Nephron (organoid): ENCODE data around the gene ADSL.
"Not testable (repeated sequence)": the region's sequence is repeated elsewhere in the genome, so short reads cannot be mapped to it uniquely, and the experiment has no call there.

Experiments
- H3K27ac Mint-ChIP-seq, 3 experiments: 2 replicates each; pipeline ENCODE4 v1.8.0; 2020; ENCODE audit warnings: mixed read lengths in 3 of 3, mild to moderate bottlenecking in 2 of 3, moderate library complexity in 1 of 3
- H3K27me3 Mint-ChIP-seq: 2 replicates; pipeline ENCODE4 v1.8.0; 2021; ENCODE audit warnings: low read depth, mild to moderate bottlenecking, moderate library complexity, mixed read lengths
- H3K36me3 Mint-ChIP-seq: 2 replicates; pipeline ENCODE4 v1.8.0; 2020; ENCODE audit warnings: low read depth, mixed read lengths
- H3K4me1 Mint-ChIP-seq: 2 replicates; pipeline ENCODE4 v1.8.0; 2020; ENCODE audit warnings: mixed read lengths
- H3K4me3 Mint-ChIP-seq, 3 experiments: 2 replicates each; pipeline ENCODE4 v1.8.0; 2020; ENCODE audit warnings: mild to moderate bottlenecking in 3 of 3, mixed read lengths in 3 of 3, moderate library complexity in 2 of 3
- H3K9me3 Mint-ChIP-seq: 2 replicates; pipeline ENCODE4 v1.8.0; 2020; ENCODE audit warnings: mixed read lengths
- CTCF ChIP-seq, 3 experiments: fragments of 200-600 bp; sonication (generic); IDR thresholded peaks; one replicate each; pipeline ENCODE4 v1.5.0; 2021; ENCODE audit warnings: antibody characterized with exemption in 3 of 3; ENCODE audit not compliant: unreplicated experiment in 3 of 3

The ADSL gene

DNA sequence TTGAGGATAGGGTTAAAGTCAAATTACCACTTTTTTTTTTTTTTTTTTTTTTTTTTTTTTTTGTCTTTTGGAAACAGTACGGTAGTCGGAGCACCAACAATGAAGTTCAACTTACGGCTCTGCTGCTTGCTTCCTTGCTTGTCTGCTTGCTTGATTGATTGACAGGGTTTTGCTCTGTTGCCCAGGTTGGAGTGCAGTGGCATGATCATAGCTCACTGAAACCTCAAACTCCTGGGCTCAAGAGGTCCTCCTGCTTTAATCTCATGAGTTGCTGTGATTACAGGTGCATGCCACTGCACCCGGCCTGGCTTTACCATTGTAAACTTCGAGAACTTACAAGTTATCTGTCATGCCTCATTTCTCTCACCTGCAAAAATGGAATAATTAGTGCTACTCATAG is 29.8 kb downstream of the ADSL start:
- H3K4me1 Mint-ChIP-seq: peaks cover 18% of the 10 kb centered on the region
- H3K9me3 Mint-ChIP-seq: no peaks in the 10 kb centered on the region
- H3K27ac Mint-ChIP-seq: no peak overlapping the region
- no peaks in the 10 kb centered on the region for H3K27me3 Mint-ChIP-seq
- H3K36me3 Mint-ChIP-seq: peaks cover 9% of the 10 kb centered on the region
- no peak for TF ChIP-seq CTCF (IDR thresholded peaks at IDR 0.05; ENCODE audit: unreplicated experiment in 3 of 3)
- H3K4me3 Mint-ChIP-seq: no peak overlapping the region

DNA sequence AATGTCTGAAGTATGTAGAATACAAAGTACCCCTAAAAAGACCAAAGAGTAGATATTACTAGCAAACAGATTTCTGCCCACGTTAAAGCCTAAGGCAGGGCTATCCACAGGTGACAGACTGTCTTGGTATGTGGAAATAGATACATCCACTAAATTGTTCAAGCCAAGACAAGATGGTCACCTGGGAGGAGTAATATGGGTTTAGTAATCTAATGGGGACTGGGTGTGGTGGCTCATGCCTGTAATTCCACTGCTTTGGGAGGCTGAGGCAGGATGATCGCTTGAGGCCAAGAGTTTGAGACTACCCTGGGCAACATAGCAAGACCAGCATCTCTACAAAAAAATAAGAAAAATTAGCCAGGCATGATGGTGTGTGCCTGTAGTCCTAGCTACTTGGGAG is 31.6 kb downstream of the ADSL start:
- no peak for TF ChIP-seq CTCF (IDR thresholded peaks at IDR 0.05; ENCODE audit: unreplicated experiment in 3 of 3)
- peaks cover 6% of the 10 kb centered on the region for H3K4me1 Mint-ChIP-seq
- H3K36me3 Mint-ChIP-seq: peaks cover 4% of the 10 kb centered on the region
- no peak overlapping the region for H3K27ac Mint-ChIP-seq
- no peaks in the 10 kb centered on the region for H3K9me3 Mint-ChIP-seq
- no peaks in the 10 kb centered on the region for H3K27me3 Mint-ChIP-seq
- H3K4me3 Mint-ChIP-seq: no peak overlapping the region

DNA sequence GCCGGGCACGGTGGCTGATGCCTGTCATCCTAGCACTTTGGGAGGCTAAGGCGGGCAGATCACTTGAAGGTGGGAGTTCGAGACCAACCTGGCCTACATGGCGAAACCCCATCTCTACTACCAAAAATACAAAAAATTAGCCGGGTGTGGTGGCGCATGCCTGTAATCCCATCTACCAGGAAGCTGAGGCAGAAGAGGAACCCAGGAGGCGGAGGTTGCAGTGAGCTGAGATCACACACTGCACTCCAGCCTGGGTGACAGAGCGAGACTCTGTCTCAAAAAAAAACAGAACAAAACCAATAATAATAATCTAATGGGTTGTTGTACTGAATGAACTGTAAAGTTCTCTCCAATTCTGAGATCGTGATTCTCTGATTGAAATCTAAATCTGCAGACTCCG is 32.1 kb downstream of the ADSL start:
- not testable (repeated sequence) for H3K9me3 Mint-ChIP-seq, H3K27ac Mint-ChIP-seq, H3K4me3 Mint-ChIP-seq, H3K36me3 Mint-ChIP-seq, H3K27me3 Mint-ChIP-seq, H3K4me1 Mint-ChIP-seq

DNA sequence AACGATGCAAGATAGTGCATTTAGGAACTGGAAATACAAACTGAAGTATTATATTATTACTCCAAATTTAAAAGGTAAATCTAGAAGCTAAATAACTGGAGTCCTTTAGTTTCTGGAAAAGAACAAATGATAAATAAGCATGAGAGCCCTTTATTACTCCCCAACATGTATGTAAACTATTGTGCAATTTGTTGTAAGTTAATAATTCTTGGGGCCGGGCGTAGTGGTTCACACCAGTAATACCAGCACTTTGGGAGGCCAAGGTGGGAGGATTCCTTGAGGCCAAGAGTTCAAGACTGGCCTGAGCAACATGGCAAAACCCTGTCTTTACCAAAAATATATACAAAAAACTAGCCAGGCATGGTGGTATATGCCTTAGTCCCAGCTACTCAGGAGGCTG is 35.2 kb downstream of the ADSL start:
- H3K27ac Mint-ChIP-seq: no peak overlapping the region
- H3K36me3 Mint-ChIP-seq: no peaks in the 10 kb centered on the region
- H3K4me3 Mint-ChIP-seq: no peak overlapping the region
- no peak for TF ChIP-seq CTCF (IDR thresholded peaks at IDR 0.05; ENCODE audit: unreplicated experiment in 3 of 3)
- no peaks in the 10 kb centered on the region for H3K27me3 Mint-ChIP-seq
- H3K4me1 Mint-ChIP-seq: peaks cover 10% of the 10 kb centered on the region
- H3K9me3 Mint-ChIP-seq: no peaks in the 10 kb centered on the region

DNA sequence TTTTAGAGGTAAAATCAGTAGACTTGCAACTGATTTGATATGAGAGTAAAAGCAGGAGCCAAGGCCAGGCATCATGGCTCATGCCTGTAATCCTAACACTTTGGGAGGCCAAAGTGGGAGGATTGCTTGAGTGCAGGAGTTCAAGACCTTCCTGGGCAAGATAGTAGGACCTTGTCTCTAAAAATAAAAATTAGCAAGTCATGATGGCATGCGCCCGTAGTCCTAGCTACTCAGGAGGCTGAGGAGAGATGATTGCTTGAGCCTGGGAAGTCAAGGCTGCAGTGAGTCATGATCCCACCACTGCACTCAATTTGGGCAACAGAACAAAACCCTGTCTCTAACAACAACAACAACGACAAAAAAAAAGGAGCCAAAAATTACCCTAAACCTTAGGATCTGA is 37.6 kb downstream of the ADSL start:
- Mint-ChIP-seq H3K36me3 (peaks cover 9% of the 10 kb centered on the region), H3K4me1 (peaks cover 10% of the 10 kb centered on the region), H3K27ac (no peak overlapping the region), H3K9me3 (no peaks in the 10 kb centered on the region), H3K27me3 (no peaks in the 10 kb centered on the region), H3K4me3 (no peak overlapping the region)
- no peak for TF ChIP-seq CTCF (IDR thresholded peaks at IDR 0.05; ENCODE audit: unreplicated experiment in 3 of 3)

DNA sequence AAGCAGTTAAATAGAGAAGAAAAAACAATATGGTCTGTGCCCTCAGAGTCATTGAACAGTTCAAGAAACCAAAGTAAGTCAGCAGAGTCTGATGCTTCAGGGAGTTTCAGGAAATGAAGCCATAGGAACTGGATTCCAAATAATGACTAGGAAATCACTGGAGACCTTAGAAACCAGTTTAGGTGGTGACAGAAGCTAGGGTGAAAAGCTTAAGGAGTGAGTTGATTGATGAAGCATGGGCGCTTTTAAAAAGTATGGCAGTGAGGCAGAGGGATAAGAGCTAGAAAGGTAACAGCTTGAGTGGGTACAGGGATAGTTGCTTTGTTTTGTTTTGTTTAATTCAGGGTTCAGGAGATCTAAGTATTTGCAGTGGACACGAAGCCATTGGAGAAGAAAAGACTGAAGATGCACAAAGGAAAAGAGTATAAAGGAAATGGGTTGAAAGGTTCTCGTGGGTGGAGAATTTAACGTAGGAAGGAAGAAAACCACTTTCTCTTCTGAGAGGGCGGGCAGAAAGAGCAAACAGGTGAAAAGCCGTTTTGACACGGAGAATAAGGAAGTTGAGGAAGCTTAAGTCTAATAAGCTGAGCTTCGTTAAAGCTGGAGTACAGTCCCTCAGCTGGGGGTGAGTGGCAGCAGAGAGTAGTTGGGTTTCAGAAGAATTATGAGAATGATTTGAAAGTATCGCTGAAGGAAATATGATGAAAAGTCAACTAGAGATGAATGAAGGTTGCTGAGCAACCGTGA is 38.9 kb downstream of the ADSL start:
- Mint-ChIP-seq H3K4me3 (no peak overlapping the region), H3K27me3 (no peaks in the 10 kb centered on the region)

More for the DNA sequence above, 38.9 kb downstream of the ADSL start:
- peaks cover 10% of the 10 kb centered on the region for H3K4me1 Mint-ChIP-seq
- peak overlapping the region in 1 of 3 experiments; percentile 2 for H3K27ac Mint-ChIP-seq
- TF ChIP-seq CTCF (IDR thresholded peaks at IDR 0.05; ENCODE audit: unreplicated experiment in 3 of 3): no peak
- no peaks in the 10 kb centered on the region for H3K9me3 Mint-ChIP-seq
- peaks cover 11% of the 10 kb centered on the region for H3K36me3 Mint-ChIP-seq
